HG03045 (cell line): ENCODE data around the gene ATP2B2.
"Not testable (repeated sequence)": the region's sequence is repeated elsewhere in the genome, so short reads cannot be mapped to it uniquely, and the experiment has no call there.

ENCODE experiments used
- ATAC-seq: cut with Tn5 transposase; IDR thresholded peaks from one replicate; pipeline ENCODE4 v1.9.1; 2021; ENCODE audit warnings: mild to moderate bottlenecking, moderate library complexity; ENCODE audit not compliant: unreplicated experiment

ATP2B2 gene

DNA sequence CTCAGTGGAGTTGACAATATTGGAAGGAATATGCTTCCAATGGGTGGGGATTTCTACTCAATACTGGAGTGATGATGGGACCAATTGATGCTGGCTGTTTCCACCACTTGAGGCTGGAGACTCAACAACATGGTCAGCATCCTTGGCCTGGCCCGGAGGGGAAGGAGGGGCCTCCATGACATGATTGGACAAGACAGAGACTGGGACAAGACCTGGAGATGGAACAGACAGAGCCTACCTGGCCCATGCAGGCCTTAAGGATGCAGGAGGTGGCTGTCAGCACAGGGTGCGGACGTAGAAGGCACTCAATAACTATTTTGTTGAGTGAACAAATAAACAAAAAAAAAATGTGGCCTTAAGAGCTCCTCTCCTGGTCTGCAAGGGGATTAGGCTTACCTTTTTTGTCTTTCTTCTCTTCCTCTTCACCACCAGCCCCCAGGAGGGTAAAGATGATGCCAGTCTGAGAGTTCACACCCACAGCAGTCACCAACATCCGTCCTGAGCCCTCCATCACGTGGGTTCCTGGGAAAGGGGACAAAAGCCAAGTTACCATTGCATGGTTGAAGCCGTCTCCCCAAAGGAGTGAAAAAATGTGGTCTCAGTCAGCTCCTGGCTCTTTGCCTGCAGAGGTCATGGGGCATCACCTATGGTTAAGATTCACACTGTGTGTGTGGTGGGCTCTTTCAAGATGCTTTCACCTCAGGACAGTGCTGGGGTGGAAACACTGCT is 117.3 kb downstream of the ATP2B2 start:
- no peak for ATAC-seq

DNA sequence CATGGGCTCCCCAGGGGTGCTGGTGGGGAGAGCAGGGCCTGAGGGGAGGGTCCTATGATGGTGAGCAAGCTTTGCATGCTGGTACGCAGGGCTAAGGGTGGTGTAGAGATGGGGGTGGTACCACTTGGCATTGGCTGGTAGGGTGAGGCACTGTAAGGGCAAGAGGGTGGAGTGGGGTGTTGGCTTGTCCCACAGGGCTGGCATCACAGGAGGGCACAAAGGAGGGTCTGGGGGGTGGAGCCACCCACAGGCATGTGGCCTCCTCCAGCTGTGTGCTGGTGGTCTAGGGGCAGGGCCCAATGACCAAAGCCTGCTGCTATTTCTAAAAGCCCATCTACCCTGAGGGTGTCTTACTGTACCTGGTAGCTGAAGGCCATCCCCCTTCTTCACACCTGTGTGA is 119.3 kb downstream of the ATP2B2 start:
- ATAC-seq, result no peak

DNA sequence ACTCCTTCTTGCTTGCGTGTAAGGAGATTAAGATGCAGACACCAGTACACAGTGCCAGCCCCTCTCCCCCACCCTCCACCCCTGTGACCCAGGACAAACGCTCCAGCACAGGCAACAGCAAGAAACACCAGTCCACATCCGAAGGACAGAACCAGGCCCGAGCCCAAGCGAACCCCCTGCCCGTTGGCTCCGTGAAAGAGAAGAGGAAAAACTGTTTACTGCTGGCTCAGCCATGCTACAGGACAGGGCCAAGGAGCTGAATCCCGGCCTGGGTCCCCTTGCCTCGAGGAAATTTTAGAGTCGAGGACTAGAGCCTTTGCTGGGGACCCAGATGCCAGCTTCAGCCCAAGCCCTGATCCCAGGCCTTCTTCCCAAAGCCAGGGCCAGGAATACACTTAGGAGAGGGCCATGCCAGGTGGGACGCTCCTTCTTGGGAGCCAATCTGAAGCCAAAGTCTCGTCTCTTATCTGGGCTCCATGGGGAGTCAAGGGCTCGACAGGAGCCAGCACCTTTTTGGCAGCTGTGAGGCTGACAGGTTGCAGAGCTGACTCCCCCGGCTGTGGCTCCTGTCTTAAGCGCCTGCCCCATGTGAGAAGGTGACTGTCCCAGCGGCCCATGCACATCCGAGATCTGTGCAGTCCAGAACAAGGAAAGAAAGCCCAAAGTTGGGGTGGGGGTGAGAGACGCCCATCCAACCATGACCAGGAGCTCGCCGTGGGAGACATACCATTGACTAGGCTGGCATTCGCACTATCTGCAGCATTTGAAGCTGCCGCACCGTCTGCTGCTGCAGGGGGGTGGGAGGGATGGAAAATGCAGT is 120.6 kb downstream of the ATP2B2 start:
- no peak for ATAC-seq

DNA sequence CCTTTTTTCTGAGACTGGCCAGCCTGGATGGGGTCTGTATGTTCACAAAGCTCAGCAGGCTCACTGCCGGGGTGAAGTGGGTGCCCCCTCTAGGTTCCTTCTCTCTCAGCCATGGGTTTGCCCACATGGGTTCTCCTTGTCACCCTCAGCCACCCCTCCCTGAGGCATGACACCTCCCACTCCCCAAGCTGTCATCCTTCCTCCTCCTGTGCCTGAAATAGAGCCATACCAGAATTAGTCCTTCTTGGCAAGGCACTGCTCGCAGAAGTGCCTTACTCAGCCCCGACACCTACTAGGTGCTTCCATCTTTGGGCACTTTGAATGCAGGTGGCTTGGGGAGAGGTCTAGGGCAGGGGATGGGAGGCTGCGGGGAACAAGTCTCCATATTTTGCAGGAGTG is 121.5 kb downstream of the ATP2B2 start:
- no peak for ATAC-seq

DNA sequence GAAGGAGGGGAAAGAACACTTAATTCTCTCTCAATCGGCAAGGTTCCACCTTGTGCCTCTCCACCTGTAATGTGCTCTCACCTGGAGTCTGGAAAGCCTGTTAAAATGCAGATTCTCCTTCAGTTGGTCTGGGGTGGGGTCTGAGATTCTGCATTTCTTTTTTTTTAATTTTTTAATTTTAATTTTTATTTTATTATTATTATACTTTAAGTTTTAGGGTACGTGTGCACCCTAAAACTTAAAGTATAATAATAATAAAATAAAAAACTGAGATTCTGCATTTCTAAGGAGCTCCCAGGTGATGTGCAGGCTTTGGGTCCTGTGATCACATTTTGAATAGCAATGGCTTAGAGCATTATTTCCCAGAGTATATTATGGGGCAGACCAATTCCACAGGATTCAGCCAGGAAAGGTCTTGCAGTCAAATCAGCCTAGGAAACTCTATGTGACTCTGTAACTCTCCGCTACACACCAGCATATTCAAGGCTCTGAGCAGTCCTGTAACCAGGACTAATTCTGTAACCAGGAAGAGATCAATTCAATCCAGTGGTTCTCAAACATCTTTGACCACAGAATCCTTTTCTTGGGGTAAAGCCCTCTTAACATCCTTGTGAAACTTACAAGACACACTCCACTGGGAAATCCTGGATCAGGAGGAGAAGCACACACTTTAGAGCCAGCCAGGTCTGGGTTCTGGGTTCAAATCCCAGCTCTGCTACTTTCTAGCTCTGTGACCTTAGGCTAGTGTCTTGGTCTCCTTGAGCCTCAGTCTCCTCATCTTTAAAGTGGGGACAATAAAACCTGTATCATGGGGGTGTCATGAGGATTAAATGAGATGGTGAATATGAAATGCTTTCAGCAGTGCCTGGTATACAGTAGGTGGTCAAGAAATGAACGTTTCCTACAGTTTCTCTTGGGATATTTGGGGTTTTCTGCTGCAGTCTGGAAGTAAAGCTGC is 122.2 kb downstream of the ATP2B2 start:
- no peak for ATAC-seq

DNA sequence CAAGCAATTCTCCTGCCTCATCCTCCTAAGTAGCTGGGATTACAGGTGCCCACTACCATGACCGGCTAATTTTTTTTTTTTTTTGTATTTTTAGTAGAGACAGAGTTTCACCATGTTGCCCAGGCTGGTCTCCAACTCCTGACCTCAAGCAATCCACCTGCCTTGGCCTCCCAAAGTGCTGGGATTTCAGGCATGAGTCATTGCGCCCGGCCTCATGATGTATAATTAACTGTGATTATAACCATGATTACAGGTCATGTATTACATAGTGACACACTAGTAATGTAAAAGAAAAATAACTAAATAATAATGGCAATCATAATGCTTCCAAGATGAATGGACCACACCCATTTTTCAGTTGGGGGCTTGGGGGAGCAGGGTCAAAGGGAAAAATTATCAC is 122.9 kb downstream of the ATP2B2 start:
- ATAC-seq, result not testable (repeated sequence)

DNA sequence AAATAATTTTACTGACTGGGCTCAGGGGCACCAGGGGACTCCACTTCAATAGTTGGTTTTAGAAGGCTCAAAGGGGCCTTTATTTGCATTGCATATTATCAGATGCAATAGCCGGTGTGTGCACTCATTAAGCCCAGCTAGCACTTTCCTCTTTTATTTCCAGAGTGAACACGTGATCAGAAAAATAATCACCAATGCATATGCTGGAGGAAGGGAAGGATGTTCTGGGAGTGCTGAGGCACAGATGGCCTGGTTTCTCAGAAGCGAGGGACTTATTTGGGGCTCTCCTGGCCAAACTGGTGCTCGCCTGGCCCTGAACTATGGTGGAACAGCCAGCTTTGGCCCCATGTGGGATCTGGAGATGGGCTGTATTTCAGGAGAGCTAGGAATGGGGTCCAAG is 124.0 kb downstream of the ATP2B2 start:
- ATAC-seq, result no peak

DNA sequence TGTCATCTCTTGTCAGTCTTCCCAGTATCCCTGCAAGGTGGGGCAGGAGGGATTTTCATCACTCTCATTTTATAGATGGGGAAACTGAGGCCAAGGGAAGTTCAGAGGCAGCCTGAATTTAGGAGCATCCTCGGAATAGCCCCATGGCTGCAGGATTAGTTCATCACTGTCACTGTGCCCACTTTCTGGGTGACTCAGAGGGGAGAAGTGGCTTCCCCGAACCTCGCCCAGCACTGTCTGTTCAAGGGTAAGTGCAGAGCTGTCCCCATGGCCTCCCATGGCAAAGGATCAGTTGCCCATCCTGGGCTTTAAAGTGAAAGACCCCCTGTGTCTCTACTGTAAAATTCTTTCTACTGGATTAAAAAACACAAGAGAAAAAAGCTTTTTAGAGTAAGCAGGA is 124.5 kb downstream of the ATP2B2 start:
- no peak for ATAC-seq

DNA sequence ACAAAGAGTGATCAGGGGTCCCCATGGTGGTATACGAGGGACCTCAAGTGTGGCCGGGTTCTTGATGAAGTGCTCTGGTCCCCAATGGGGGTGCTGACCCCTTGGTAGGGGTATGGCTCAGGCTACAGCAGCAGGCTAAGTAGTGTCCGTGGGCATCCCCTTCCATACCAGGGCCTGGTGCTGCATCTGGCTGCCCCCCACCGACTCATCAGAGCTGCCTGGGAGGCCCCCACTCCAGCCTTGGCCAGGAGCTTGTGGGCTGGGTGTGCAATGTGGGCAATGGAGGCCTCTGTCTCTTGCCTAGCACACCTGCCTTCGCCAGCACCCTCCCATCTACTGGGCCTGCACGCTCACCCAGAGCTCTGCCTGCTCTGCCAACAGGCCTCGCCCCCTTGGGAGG is 125.4 kb downstream of the ATP2B2 start:
- no peak for ATAC-seq

DNA sequence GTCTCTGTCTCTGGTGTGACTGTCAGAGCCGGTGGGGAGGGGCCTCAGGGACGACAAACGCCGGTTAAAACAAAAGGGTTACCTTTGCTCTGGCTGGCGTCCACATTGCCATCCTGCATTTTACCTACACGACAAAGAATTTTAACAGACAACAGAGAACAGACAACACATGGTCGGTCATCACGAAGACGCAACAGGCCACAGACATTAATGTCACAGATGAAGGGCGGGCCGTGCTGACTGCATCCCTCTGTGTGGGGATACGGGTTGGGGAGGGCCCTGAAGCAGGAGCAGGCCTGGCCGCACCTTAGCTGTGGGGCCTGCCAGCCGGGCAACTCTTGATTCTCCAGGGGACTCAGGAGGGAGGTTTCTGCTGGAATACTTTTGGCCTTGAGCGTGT is 126.2 kb downstream of the ATP2B2 start:
- no peak for ATAC-seq

DNA sequence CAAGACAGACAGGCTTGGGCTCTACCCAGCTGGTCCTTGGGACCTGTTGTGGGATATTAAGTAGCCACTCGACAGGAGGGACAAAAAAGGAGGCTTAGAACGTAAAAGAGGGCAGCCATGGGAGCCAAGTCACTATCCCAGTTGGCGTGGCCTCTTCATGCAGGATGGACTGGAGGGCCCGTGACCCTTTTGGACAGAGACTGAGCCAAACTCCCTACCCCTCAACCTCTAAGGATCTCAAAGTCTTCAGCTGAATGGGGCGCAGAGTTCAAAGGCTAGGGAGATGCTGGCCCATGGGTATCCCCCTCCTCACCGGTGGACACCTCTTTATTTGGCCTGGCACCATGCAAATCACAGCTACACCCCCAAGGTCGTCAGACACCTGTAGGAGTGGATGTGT is 126.6 kb downstream of the ATP2B2 start:
- ATAC-seq, result no peak

DNA sequence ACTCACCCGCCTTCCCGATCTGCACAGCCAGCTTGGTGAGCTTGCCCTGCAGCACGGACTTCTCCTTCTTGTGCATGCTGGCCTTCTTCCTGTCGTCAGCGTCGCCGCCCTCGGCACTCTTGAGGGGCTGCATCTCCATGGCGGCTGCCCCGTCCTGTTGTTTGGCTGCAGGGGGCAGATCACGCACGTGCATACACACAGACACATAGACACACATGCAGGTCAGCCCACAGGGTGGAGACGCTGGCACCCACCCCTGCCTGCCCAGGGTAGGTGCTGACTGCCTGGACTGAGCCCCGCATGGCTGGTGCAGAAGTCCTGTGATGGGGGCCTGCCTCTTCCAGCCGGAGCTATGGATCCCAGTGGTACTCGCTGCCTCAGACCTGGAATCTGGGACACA is 127.1 kb downstream of the ATP2B2 start:
- no peak for ATAC-seq

DNA sequence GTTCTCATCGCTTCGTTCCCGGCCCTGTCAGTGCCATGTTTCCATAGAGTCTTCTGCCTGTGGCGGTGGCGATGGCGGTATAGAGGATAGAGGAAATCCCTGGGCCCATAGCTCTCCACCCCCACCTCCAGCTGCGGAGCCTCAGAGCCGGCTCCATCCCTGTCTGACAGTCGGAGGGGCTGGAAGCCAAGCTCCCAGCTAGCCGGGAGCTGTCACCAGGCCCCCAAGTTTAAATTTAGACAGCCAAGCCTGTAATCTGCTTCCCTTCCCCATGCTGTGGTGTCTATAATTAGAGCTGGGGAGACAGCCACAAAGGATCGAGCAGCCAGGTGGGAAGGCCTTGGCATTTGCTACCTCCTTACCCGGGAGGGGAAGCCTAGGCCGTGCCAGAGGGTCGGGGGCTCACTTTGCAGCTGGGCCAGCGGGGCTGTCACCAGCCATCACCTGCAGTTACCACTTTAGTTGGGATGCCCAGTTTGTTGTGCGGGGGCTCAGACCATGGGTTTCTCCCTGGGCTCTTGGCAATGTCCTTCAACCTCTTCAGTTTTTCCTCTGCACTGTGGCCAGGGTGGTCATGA is 128.1 kb downstream of the ATP2B2 start:
- no peak for ATAC-seq

DNA sequence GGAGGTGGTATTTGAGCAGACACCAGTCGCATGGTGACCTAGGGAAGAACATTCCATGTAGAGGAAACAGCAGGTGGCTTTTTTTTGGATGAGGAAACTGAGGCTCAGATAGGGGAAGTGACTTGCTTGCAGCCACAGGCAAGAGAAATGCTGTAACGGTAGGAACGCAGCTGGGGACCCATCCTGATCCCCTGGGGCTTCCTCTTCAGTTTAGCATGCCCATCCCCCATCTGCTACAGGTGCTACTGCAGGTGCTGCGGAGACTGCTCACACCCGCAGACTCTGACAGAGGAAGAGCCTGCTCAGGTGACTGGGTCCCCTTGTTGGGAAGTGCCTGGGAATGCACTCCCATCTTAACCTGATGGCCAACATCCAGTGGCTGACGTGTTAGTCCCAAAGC is 129.0 kb downstream of the ATP2B2 start:
- no peak for ATAC-seq

DNA sequence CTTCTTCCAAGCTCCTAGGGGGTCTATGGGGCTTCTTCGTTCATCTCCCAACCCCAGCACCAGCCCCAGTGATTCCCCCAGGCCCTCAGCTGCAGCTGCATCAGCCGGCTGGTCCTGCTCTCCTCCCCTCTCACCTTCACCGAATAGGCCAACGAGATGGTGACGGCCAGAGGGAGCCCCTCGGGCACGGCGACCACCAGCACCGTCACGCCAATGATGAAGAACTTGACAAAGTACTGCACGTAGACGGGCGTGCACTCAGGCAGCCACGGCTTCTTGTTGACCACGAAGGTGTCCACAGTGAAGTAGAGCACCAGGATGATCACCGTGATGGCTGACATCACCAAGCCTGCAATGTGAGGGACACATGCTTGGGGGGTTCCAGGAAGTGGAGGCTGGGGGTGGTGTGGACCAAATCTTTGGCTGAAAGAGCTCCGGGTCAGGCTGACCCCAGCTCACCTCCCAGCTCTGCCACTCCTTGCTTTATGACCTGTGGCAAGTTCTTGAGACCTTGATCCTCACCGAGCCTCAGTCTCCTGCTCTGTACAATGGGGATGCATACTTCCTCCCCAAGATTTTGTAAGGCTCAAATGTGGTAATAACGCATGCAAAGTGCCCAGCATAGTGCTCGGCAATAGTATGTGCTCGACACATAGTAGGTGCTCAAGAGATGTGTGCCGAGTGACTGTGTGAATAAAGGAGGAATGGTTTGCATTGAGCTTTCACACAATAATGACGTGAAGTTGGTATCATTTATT is 129.9 kb downstream of the ATP2B2 start:
- ATAC-seq, result no peak

DNA sequence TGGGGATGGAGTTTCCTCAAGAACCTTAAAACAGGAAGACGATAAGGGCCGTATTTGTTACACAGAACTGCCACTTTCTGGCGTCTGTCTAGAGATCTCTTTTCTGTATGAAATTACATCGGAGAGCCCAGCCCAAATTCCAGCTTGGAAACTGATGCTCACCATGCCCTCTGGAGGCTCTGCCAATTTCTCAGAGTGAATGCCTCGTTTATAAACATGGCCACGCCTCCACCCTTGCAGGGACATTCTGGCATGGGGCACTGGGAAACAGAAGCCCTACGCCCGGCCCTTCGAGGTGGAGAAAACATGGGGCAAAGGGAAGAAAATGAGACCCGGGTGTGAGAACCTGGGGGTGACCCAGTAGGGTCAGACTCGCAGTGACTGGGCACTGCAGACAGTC is 131.1 kb downstream of the ATP2B2 start:
- ATAC-seq, result no peak

DNA sequence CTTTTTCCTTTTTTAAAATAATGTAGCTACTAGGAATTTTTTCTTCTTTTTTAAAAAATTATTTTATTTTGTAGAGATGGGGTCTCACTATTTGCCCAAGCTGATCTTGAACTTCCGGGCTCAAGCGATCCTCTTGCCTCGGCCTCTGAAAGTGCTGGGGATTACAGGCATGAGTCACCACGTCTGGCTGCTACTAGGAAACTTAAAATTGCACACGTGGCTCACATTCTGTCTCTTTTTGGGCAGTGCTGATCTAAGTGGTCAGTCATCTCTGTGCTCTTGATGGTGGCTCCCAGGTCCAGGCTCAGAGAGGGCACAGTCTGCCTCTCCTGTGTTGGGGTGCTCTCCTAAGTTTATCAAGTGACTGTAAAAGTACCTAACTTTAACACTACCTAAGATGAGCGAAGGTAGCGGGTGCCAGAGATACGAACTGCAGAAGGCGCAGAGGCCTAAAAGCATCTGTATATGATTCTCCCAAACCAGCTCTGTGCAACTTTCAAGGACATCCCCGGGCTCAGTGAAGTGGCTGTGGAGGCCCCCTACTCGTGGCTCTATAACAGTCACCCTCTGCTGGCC is 131.6 kb downstream of the ATP2B2 start:
- no peak for ATAC-seq

DNA sequence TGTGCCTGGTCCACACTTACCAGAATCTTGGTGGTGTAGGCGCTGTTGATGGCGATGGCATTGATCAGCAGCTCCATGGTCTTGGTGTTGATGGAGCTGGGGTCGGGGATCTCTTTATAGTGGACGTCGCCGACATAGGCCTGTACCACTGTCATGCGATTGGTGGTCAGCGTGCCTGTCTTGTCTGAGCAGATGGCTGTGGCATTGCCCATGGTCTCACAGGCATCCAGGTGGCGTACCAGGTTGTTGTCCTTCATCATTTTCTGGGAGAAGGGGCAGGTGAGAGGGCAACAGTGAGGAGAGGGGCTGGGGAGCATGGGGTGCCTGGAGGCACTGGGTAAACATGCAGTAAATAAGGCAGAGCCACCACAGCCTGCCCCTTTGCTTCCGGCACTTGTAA is 133.6 kb downstream of the ATP2B2 start:
- ATAC-seq, result no peak

DNA sequence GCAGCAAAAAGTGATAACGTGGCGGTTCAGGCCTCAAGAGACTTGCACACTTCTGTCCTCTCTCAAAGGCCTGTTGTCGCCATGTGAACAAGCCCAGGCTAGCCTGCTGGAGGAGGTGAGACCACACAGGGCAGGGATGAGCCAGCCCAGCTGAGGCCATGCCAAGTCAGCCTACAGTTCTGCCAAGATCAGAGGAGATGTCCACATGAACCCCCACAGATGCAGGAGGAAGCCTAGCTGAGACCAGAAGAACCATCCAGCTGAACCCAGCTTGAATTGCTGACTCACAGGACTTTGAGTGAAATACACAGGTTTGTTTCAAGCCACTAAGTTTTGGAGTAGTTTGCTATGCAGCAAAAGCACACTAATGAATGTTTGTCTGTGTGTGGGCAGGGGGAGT is 134.2 kb downstream of the ATP2B2 start:
- ATAC-seq, result no peak

DNA sequence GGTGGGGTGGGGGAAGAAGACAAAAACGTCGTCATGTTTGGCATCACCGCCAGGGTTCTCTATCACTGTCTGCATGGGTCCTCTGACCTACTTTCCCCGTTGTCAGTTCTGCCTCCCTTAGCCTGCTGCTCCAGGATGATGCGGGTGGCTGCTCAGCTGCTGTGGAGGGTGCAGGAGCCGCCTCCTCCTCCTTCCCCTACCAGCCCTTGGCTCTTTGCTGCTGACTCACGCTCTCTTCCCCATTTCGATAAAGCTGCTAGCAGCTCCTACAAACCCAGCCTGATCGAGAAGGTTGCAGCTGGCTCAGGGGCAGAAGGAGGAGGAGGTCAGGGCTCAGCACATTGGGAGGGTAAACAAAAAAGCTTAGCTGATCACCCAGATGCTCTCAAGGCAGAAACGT is 135.0 kb downstream of the ATP2B2 start:
- no peak for ATAC-seq
